ENCODE measurements around the gene SEMG1. TPM values are rescaled to one million over a fixed set of nuclear protein-coding genes. Genes with fewer than 3 reads are reported as not detected.

SEMG1 gene
- total and polyA plus RNA-seq, 2 of the 8 experiments (the other 6 are each of a cell fraction or from before 2014, with no cell fraction given) = 3.0 to 5.8 TPM

GRCh38 chr20:45218636-45219035 is 11.8 kb downstream of the SEMG1 start:
- H4K91ac ChIP-seq (replicated peaks; ENCODE audit: insufficient read length, low read length) = no peak overlapping the region
- no peak overlapping the region for H3K4me2 ChIP-seq (ENCODE audit: insufficient read depth in 1 of 2, low read depth in 2 of 2, low read length in 2 of 2)
- no peak overlapping the region for H3K56ac ChIP-seq (replicated peaks; ENCODE audit: insufficient read length, low read depth, low read length)
- H3K79me1 ChIP-seq (ENCODE audit: low read depth, low read length) = no peaks in the 10 kb centered on the region
- H4K20me1 ChIP-seq (replicated peaks in 1 of 2; ENCODE audit: control insufficient read depth in 1 of 2, insufficient read depth in 2 of 2, low read length in 2 of 2) = no peaks in the 10 kb centered on the region
- H3K79me2 ChIP-seq (ENCODE audit: control insufficient read depth in 1 of 2, insufficient read depth in 2 of 2, low read length in 2 of 2) = no peaks in the 10 kb centered on the region
- no peaks in the 10 kb centered on the region for H3K9me3 ChIP-seq (ENCODE audit: insufficient read depth in 2 of 2, low read depth in 1 of 2, low read length in 1 of 2)
- no peaks in the 10 kb centered on the region for H3K23me2 ChIP-seq (ENCODE audit: low read depth, low read length)
- no peaks in the 10 kb centered on the region for H3K4me1 ChIP-seq (replicated peaks in 1 of 4; ENCODE audit: control insufficient read depth in 3 of 4, insufficient read depth in 4 of 4, low read length in 3 of 4)
- no peak overlapping the region for H3K9ac ChIP-seq (replicated peaks in 1 of 4; ENCODE audit: extremely low read depth in 1 of 4, low read depth in 3 of 4, low read length in 3 of 4)
- no peak overlapping the region for H2AFZ ChIP-seq (ENCODE audit: low read length)
- 100% methylated on average over 2 of the region's 2 CpGs; no CpG with 5 or more reads in 1 of the 2 experiments for WGBS, 2 experiments (ENCODE audit: extremely low coverage in 1 of 2, insufficient coverage in 1 of 2, insufficient read length in 1 of 2, insufficient replicate concordance in 2 of 2, low coverage in 1 of 2, low lambda C conversion rate in 2 of 2, missing lambda C conversion rate in 1 of 2)
- no peak overlapping the region for H3K18ac ChIP-seq (ENCODE audit: extremely low read depth, low read length)
- no peak overlapping the region for H3K27ac ChIP-seq (ENCODE audit: low read depth, low read length)
- H2BK120ac ChIP-seq (replicated peaks; ENCODE audit: low read depth, low read length) = no peak overlapping the region
- no peak overlapping the region for H3K4ac ChIP-seq (replicated peaks; ENCODE audit: insufficient read length, low read depth, low read length)
- H2BK5ac ChIP-seq (ENCODE audit: low read depth, low read length) = no peak overlapping the region
- H3K4me3 ChIP-seq (ENCODE audit: extremely low read depth in 1 of 4, insufficient read depth in 2 of 4, low read depth in 3 of 4, low read length in 4 of 4) = no peak overlapping the region
- CTCF ChIA-PET (ENCODE audit: partially characterized antibody) = interaction anchor here (1.1 to 1.3 kb wide), 2 partner anchors 75 to 128 kb away, joined by 3 to 5 read pairs; no protein-coding TSS in a partner anchor
- H3K14ac ChIP-seq (ENCODE audit: insufficient read length) = no peak overlapping the region
- no peaks in the 10 kb centered on the region for H3K36me3 ChIP-seq (ENCODE audit: control insufficient read depth in 2 of 4, insufficient read depth in 4 of 4, low read length in 3 of 4)
- no peak overlapping the region for H4K5ac ChIP-seq (ENCODE audit: insufficient read length, low read depth, low read length)
- H2AK5ac ChIP-seq (ENCODE audit: low read depth, low read length) = no peak overlapping the region
- FAIRE-seq (no peak), DNase-seq (ENCODE audit: low read depth in 1 of 2, low spot score in 2 of 2) (no peak)
- H2BK12ac ChIP-seq (ENCODE audit: low read depth, low read length) = no peak overlapping the region
- H3K27me3 ChIP-seq (replicated peaks in 1 of 4; ENCODE audit: control insufficient read depth in 3 of 4, extremely low read depth in 1 of 4, insufficient read depth in 3 of 4, low read length in 3 of 4) = no peaks in the 10 kb centered on the region; a peak in 1 of 7 replicates
- H2BK20ac ChIP-seq (ENCODE audit: low read length) = no peak overlapping the region
- H4K8ac ChIP-seq (ENCODE audit: extremely low read depth, insufficient read depth, low read length) = no peak overlapping the region
- H2BK15ac ChIP-seq (ENCODE audit: low read length) = no peak overlapping the region
- H3K23ac ChIP-seq (ENCODE audit: insufficient read length) = no peak overlapping the region
- POLR2A ChIA-PET (ENCODE audit: partially characterized antibody) = no interaction called here
- TF ChIP-seq KDM5A (IDR thresholded peaks at IDR 0.05; ENCODE audit: low read length) = no peak
- no peak for TF ChIP-seq RBBP5 (IDR thresholded peaks at IDR 0.05; ENCODE audit: borderline replicate concordance, low read depth, low read length)
- no peak for TF ChIP-seq PHF8 (conservative IDR thresholded peaks at IDR 0.05; ENCODE audit: low read depth, low read length)
- TF ChIP-seq CEBPB (IDR thresholded peaks at IDR 0.05; ENCODE audit: low read depth, low read length) = no peak
- no peak for TF ChIP-seq EZH2 (IDR thresholded peaks at IDR 0.05; ENCODE audit: low read depth, low read length, severe bottlenecking)

Data from H1 (cell line).